H1 (cell line): ENCODE data around the gene UBTD2. TPM values are rescaled to one million over a fixed set of nuclear protein-coding genes. Genes with fewer than 3 reads are reported as not detected.

Source experiments
- ASH2L ChIP-seq: fragments of 200-600, 300-600 bp; sonication (generic); IDR thresholded peaks from one replicate; pipeline ENCODE4 v1.7.1; 2017; ENCODE audit warnings: low read length
- GABPA ChIP-seq: IDR thresholded peaks from 2 replicates; pipeline ENCODE4 v1.6.1; 2011; ENCODE audit warnings: mild to moderate bottlenecking, low read length, moderate library complexity, borderline replicate concordance; ENCODE audit not compliant: insufficient read depth
- PHF8 ChIP-seq: fragments of 200-600 bp; sonication (generic); conservative IDR thresholded peaks from 2 replicates; pipeline ENCODE4 v1.7.1; 2012; ENCODE audit warnings: low read depth, mild to moderate bottlenecking, inconsistent platforms, low read length, moderate library complexity
- RNF2 ChIP-seq: fragments of 200-900, 300-1000 bp; sonication (generic); IDR thresholded peaks from 2 replicates; pipeline ENCODE4 v1.7.1; 2016; ENCODE audit warnings: borderline replicate concordance, low read depth, mild to moderate bottlenecking, antibody characterized with exemption, low read length; ENCODE audit not compliant: poor library complexity, severe bottlenecking; ENCODE audit errors: missing control alignments
- ZNF274 ChIP-seq: IDR thresholded peaks from 2 replicates; pipeline ENCODE4 v1.7.0; 2012; ENCODE audit warnings: low read length, borderline replicate concordance; ENCODE audit errors: extremely low read depth
- polyA plus RNA-seq, 7 experiments: library from polyadenylated mRNA; depleted of rRNA in 3 of 7; stranded (reverse) in 5 of 7; unstranded in 2 of 7; fragments of >200 nt in 5 of 7; fragments of 200-250 nt in 2 of 7; gene quantifications; 1 replicate in 5 of 7; 2 replicates in 1 of 7; 4 replicates in 1 of 7; pipeline versions ENCODE4 v1.2.1 to v1.2.3, GENCODE V29; 2011 to 2013; ENCODE audit warnings: missing spikeins in 2 of 7, mixed read lengths in 2 of 7
- total RNA-seq: library from RNA; stranded (reverse); fragmentation: NEBNext Ultra II Directional; extraction: Animal tissue kit (Norgen Biotek cat#: 25700); gene quantifications from 2 replicates; pipeline ENCODE4 v1.2.1, GENCODE V29; 2021

UBTD2 gene
- total and polyA plus RNA-seq, 2 of the 8 experiments (the other 6 are each of a cell fraction or from before 2014, with no cell fraction given) = 14.5 to 39.2 TPM

GRCh38 chr5:172245703-172246125 is 37.9 kb downstream of the UBTD2 start (continued):
- TF ChIP-seq PHF8 (no peak), GABPA (no peak), ASH2L (no peak), RNF2 (no peak), ZNF274 (no peak)
